ENCODE data around the gene WDR48.

Gene WDR48

GRCh38 chr3:39134305-39134704 is 82.5 kb downstream of the WDR48 start:
- no peak for TF ChIP-seq CTCF (IDR thresholded peaks at IDR 0.05; ENCODE audit: low read depth, low read length)
- H3K4me3 ChIP-seq (ENCODE audit: low read depth, low read length) = no peak overlapping the region

- no peak for TF ChIP-seq CTCF (IDR thresholded peaks at IDR 0.05; ENCODE audit: low read depth, low read length)
- no peak overlapping the region for H3K4me3 ChIP-seq (ENCODE audit: low read depth, low read length)
Measured at GRCh38 chr3:39135170-39135805, 83.5 kb downstream of the WDR48 start.

- TF ChIP-seq CTCF (IDR thresholded peaks at IDR 0.05; ENCODE audit: low read depth, low read length) = no peak
Measured at GRCh38 chr3:39136533-39137434, 85.0 kb downstream of the WDR48 start.

GRCh38 chr3:39137435-39137936 is 85.7 kb downstream of the WDR48 start:
- TF ChIP-seq CTCF (IDR thresholded peaks at IDR 0.05; ENCODE audit: low read depth, low read length) = no peak
- H3K4me3 ChIP-seq (ENCODE audit: low read depth, low read length) = no peak overlapping the region

More at GRCh38 chr3:39136533-39137434, 85.0 kb downstream of the WDR48 start:
- H3K4me3 ChIP-seq (ENCODE audit: low read depth, low read length) = no peak overlapping the region

GRCh38 chr3:39137991-39138803 is 86.4 kb downstream of the WDR48 start:
- TF ChIP-seq CTCF (IDR thresholded peaks at IDR 0.05; ENCODE audit: low read depth, low read length) = no peak
- H3K4me3 ChIP-seq (ENCODE audit: low read depth, low read length) = no peak overlapping the region

GRCh38 chr3:39138804-39139415 is 87.1 kb downstream of the WDR48 start:
- TF ChIP-seq CTCF (IDR thresholded peaks at IDR 0.05; ENCODE audit: low read depth, low read length) = no peak
- no peak overlapping the region for H3K4me3 ChIP-seq (ENCODE audit: low read depth, low read length)

Data from WI38 (cell line).